HepG2 (cell line): ENCODE data around the gene SLFN13. TPM values are rescaled to one million over a fixed set of nuclear protein-coding genes. Genes with fewer than 3 reads are reported as not detected.

Experiments
- ATAC-seq: fragments of 200-7000 bp; cut with Tn5 transposase; 3 replicates; pipeline ENCODE4 v1.9.1; 2020; ENCODE audit warnings: mild to moderate bottlenecking, moderate library complexity
- BruUV-seq: library from RNA; stranded (reverse); fragments of 400-500 nt; replicated peaks from 2 replicates; lab custom pipeline; 2021; lab: Mats Ljungman, UMichigan
- CTCF ChIA-PET: fragments of 300-600 bp; formaldehyde crosslinking; extraction: SDS; loops from one replicate; lab custom pipeline; 2021; ENCODE audit warnings: low total read pairs, inconsistent platforms, low intra/inter-chr PET ratio; lab: Yijun Ruan, JAX
- POLR2A ChIA-PET: fragments of 350-600 bp; sonication (Branson Sonifier 250); formaldehyde crosslinking; loops from one replicate; lab custom pipeline; 2020; ENCODE audit warnings: antibody characterized with exemption, inconsistent platforms; lab: Yijun Ruan, JAX
- DNase-seq: peaks from one replicate; pipeline ENCODE4 v3.0.0-alpha.2; 2015; ENCODE audit warnings: low spot score
- FAIRE-seq: peaks from 3 replicates; lab custom pipeline; 2011; peaks lifted over from hg19 to GRCh38; lab: Jason Lieb, UNC
- H2AFZ ChIP-seq: one replicate; pipeline ENCODE4 v1.6.1; 2011; ENCODE audit warnings: low read length, inconsistent platforms
- H3K27ac ChIP-seq: fragments of 300-600 bp; 3 replicates; pipeline ENCODE4 v1.8.0; 2011; ENCODE audit warnings: mixed run types, mild to moderate bottlenecking, mixed read lengths, low read length, inconsistent platforms; ENCODE audit not compliant: insufficient read depth; ENCODE audit errors: extremely low read length
- H3K27me3 ChIP-seq, 2 experiments: fragments of 200-600 bp in 1 of 2; 2 replicates in 1 of 2; 3 replicates in 1 of 2; pipeline versions ENCODE4 v1.6.0 to v1.8.0; 2011; ENCODE audit warnings: low read length in 2 of 2, mild to moderate bottlenecking in 2 of 2, moderate library complexity in 2 of 2, inconsistent platforms in 1 of 2; ENCODE audit not compliant: insufficient read depth in 2 of 2, control insufficient read depth in 1 of 2
- H3K36me3 ChIP-seq, 2 experiments: fragments of 200-600 bp in 1 of 2; replicated peaks in 1 of 2; 2 replicates in 1 of 2; 3 replicates in 1 of 2; pipeline versions ENCODE4 v1.5.1 to v1.8.0; 2011; ENCODE audit warnings: low read length in 2 of 2, inconsistent platforms in 1 of 2; ENCODE audit not compliant: insufficient read depth in 2 of 2, control insufficient read depth in 1 of 2
- H3K4me1 ChIP-seq: 2 replicates; pipeline ENCODE4 v1.5.1; 2012; ENCODE audit warnings: low read length, inconsistent platforms; ENCODE audit not compliant: insufficient read depth
- H3K4me2 ChIP-seq: 2 replicates; pipeline ENCODE4 v1.6.0; 2011; ENCODE audit warnings: low read depth, low read length, inconsistent platforms
- H3K4me3 ChIP-seq, 3 experiments: fragments of 200-600 bp in 1 of 3; sonication (generic), shearing (Covaris generic) in 1 of 3; replicated peaks in 1 of 3; 2 replicates each; pipeline ENCODE4 v1.5.1; 2011 to 2016; ENCODE audit warnings: low read length in 3 of 3, inconsistent platforms in 2 of 3, low read depth in 2 of 3, mild to moderate bottlenecking in 2 of 3, control low read depth in 1 of 3, mixed read lengths in 1 of 3; ENCODE audit not compliant: insufficient read depth in 1 of 3
- H3K79me2 ChIP-seq: one replicate; pipeline ENCODE4 v1.6.1; 2011; ENCODE audit warnings: low read length, inconsistent platforms; ENCODE audit not compliant: insufficient read depth
- H3K9ac ChIP-seq: 2 replicates; pipeline ENCODE4 v1.6.0; 2011; ENCODE audit warnings: mild to moderate bottlenecking, low read depth, low read length, inconsistent platforms; ENCODE audit not compliant: insufficient read depth
- H3K9me3 ChIP-seq: 2 replicates; pipeline ENCODE4 v1.5.1; 2012; ENCODE audit warnings: mild to moderate bottlenecking, low read length
- H4K20me1 ChIP-seq: 2 replicates; pipeline ENCODE4 v1.6.0; 2011; ENCODE audit warnings: inconsistent platforms, mild to moderate bottlenecking, low read length, moderate library complexity; ENCODE audit not compliant: insufficient read depth
- HDAC6 ChIP-seq: fragments of 200-600 bp; sonication (generic); IDR thresholded peaks from 2 replicates; pipeline ENCODE4 v1.7.0; 2017; ENCODE audit warnings: mild to moderate bottlenecking, antibody characterized with exemption, low read length, low read depth
- JUN ChIP-seq: sonication (generic); formaldehyde crosslinking; IDR thresholded peaks from 2 replicates; pipeline ENCODE4 v1.4.0; 2020; ENCODE audit warnings: mild to moderate bottlenecking, missing genetic modification reagents
- NFE2 ChIP-seq: sonication (generic); formaldehyde crosslinking; IDR thresholded peaks from 2 replicates; pipeline ENCODE4 v1.4.0; 2020; ENCODE audit warnings: missing genetic modification reagents
- NFKB2 ChIP-seq: sonication (generic); formaldehyde crosslinking; IDR thresholded peaks from 2 replicates; pipeline ENCODE4 v1.4.0; 2020; ENCODE audit warnings: missing genetic modification reagents, borderline replicate concordance
- RNF2 ChIP-seq: fragments of 450-650 bp; conservative IDR thresholded peaks from 2 replicates; pipeline ENCODE4 v1.6.1; 2016; ENCODE audit warnings: low read depth
- ZGPAT ChIP-seq: IDR thresholded peaks from 2 replicates; pipeline ENCODE4 v1.6.1; 2016; ENCODE audit warnings: mild to moderate bottlenecking
- ZNF549 ChIP-seq: sonication (generic); formaldehyde crosslinking; IDR thresholded peaks from 2 replicates; pipeline ENCODE4 v1.5.0; 2020; ENCODE audit warnings: missing genetic modification reagents
- ZNF570 ChIP-seq: sonication (generic); formaldehyde crosslinking; IDR thresholded peaks from 2 replicates; pipeline ENCODE4 v1.4.0; 2020; ENCODE audit warnings: mild to moderate bottlenecking, missing genetic modification reagents, borderline replicate concordance
- WGBS: methylation state at CpG from one replicate; pipeline ENCODE4 v1.1.6; 2017; ENCODE audit warnings: low lambda C conversion rate; 5-methylcytosine and 5-hydroxymethylcytosine counted together
- in situ Hi-C: cut with HindIII; loops from 2 replicates; pipeline ENCODE4 v1.10.0; 2017; ENCODE audit warnings: low pct_unique_long_range_greater_than_20kb; ENCODE audit not compliant: extremely low pct_ligation_motif_present
- intact Hi-C: fragments of 100-400 bp; cut with micrococcal nuclease; formaldehyde crosslinking; loops from one replicate; pipeline ENCODE4 v1.10.0; 2022; ENCODE audit not compliant: unreplicated experiment
- polyA plus RNA-seq, 8 experiments: library from polyadenylated mRNA; depleted of rRNA in 3 of 8; stranded (reverse) in 7 of 8; unstranded in 1 of 8; fragments of >200 nt; fragmentation: Illumina TruSeq in 4 of 8; extraction: Trizol in 4 of 8; gene quantifications; 2 replicates each; pipeline versions ENCODE4 v1.2.1 to v1.2.3, GENCODE V29; 2011 to 2016; ENCODE audit warnings: low read depth in 4 of 8, missing spikeins in 1 of 8, mixed read lengths in 1 of 8; ENCODE audit not compliant: insufficient read depth in 1 of 8
- total RNA-seq, 5 experiments: library from RNA; depleted of rRNA; stranded (reverse); fragments of >200 nt; fragmentation: Illumina TruSeq; extraction: Trizol; gene quantifications; 2 replicates each; pipeline ENCODE4 v1.2.3, GENCODE V29; 2016; ENCODE audit warnings: low read depth in 1 of 5
- TF ChIP-seq, protein P1 (sequence below): sonication (generic); formaldehyde crosslinking; IDR thresholded peaks from 2 replicates; pipeline ENCODE4 v1.8.1; 2022; ENCODE audit warnings: low read depth, mild to moderate bottlenecking, missing genetic modification reagents
- TF ChIP-seq, protein P2 (sequence below): sonication (generic); formaldehyde crosslinking; IDR thresholded peaks from 2 replicates; pipeline ENCODE4 v1.5.0; 2020; ENCODE audit warnings: mild to moderate bottlenecking, missing genetic modification reagents, borderline replicate concordance

Gene SLFN13
- total and polyA plus RNA-seq, 2 of the 13 experiments (the other 11 are each of a cell fraction or from before 2014, with no cell fraction given): 0.18 TPM; not detected in 1

DNA sequence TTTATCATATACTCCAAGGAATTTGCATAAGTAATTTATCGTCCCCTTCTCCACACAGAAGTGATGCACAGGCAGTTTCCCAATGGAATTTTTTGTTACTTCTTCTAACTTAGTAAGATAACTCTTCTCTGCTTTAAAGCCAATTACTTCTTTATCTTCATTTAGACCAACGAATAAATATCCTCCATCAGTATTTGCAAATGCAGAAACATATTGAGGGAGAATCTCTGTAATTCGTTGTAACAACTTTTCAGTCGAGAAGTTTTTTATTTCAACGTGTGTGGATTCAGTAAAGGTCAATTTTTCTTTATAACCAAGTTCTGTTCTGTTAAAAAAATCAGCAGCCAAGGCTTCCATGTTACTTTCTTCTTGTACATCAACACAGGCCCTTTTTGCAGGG is 30.7 kb upstream of the SLFN13 start:
- FAIRE-seq: no peak
- no peak for ATAC-seq

More for the DNA sequence above, 30.7 kb upstream of the SLFN13 start:
- Histone ChIP-seq H4K20me1 (no peaks in the 10 kb centered on the region), H3K27ac (no peak overlapping the region), H3K9ac (no peak overlapping the region), H3K4me1 (no peaks in the 10 kb centered on the region), H3K36me3 (no peaks in the 10 kb centered on the region), H3K4me3 (no peak overlapping the region), H3K4me2 (no peak overlapping the region), H2AFZ (no peak overlapping the region), H3K27me3 (peaks cover 0 to 4% of the 10 kb centered on the region in 2 experiments; a peak in 2 of 5 replicates), H3K79me2 (no peaks in the 10 kb centered on the region), H3K9me3 (no peaks in the 10 kb centered on the region)
- in situ Hi-C loops: no loop called here
- WGBS: under 1% methylated on average over 5 of the region's 5 CpGs
- no peak for DNase-seq
- ChIA-PET POLR2A (no interaction called here), CTCF (no interaction called here)
- TF ChIP-seq HDAC6 (no peak), JUN (CRISPR knock-in tag) (no peak), ZNF549 (CRISPR knock-in tag) (no peak), ZGPAT (no peak), ZNF570 (no peak), NFE2 (CRISPR knock-in tag) (no peak), NFKB2 (no peak), RNF2 (no peak)
- TF ChIP-seq, protein P1, sequence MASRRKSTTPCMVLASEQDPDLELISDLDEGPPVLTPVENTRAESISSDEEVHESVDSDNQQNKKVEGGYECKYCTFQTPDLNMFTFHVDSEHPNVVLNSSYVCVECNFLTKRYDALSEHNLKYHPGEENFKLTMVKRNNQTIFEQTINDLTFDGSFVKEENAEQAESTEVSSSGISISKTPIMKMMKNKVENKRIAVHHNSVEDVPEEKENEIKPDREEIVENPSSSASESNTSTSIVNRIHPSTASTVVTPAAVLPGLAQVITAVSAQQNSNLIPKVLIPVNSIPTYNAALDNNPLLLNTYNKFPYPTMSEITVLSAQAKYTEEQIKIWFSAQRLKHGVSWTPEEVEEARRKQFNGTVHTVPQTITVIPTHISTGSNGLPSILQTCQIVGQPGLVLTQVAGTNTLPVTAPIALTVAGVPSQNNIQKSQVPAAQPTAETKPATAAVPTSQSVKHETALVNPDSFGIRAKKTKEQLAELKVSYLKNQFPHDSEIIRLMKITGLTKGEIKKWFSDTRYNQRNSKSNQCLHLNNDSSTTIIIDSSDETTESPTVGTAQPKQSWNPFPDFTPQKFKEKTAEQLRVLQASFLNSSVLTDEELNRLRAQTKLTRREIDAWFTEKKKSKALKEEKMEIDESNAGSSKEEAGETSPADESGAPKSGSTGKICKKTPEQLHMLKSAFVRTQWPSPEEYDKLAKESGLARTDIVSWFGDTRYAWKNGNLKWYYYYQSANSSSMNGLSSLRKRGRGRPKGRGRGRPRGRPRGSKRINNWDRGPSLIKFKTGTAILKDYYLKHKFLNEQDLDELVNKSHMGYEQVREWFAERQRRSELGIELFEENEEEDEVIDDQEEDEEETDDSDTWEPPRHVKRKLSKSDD (CRISPR knock-in tag): no peak
- TF ChIP-seq, protein P2, sequence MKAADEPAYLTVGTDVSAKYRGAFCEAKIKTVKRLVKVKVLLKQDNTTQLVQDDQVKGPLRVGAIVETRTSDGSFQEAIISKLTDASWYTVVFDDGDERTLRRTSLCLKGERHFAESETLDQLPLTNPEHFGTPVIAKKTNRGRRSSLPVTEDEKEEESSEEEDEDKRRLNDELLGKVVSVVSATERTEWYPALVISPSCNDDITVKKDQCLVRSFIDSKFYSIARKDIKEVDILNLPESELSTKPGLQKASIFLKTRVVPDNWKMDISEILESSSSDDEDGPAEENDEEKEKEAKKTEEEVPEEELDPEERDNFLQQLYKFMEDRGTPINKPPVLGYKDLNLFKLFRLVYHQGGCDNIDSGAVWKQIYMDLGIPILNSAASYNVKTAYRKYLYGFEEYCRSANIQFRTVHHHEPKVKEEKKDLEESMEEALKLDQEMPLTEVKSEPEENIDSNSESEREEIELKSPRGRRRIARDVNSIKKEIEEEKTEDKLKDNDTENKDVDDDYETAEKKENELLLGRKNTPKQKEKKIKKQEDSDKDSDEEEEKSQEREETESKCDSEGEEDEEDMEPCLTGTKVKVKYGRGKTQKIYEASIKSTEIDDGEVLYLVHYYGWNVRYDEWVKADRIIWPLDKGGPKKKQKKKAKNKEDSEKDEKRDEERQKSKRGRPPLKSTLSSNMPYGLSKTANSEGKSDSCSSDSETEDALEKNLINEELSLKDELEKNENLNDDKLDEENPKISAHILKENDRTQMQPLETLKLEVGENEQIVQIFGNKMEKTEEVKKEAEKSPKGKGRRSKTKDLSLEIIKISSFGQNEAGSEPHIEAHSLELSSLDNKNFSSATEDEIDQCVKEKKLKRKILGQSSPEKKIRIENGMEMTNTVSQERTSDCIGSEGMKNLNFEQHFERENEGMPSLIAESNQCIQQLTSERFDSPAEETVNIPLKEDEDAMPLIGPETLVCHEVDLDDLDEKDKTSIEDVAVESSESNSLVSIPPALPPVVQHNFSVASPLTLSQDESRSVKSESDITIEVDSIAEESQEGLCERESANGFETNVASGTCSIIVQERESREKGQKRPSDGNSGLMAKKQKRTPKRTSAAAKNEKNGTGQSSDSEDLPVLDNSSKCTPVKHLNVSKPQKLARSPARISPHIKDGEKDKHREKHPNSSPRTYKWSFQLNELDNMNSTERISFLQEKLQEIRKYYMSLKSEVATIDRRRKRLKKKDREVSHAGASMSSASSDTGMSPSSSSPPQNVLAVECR (CRISPR knock-in tag): no peak
- BruUV-seq: no TSS peak
- intact Hi-C loops: no loop called here
